IPS-18a (cell line): ENCODE measurements around the gene CHL1.

Experiments used
- H3K27ac ChIP-seq: one replicate; pipeline ENCODE4 v1.5.1; 2013; ENCODE audit warnings: low read length
- H3K27me3 ChIP-seq: one replicate; pipeline ENCODE4 v1.6.1; 2013; ENCODE audit warnings: mild to moderate bottlenecking, low read length; ENCODE audit not compliant: control insufficient read depth, insufficient read depth
- H3K36me3 ChIP-seq: one replicate; pipeline ENCODE4 v1.6.1; 2013; ENCODE audit warnings: low read depth, low read length; ENCODE audit not compliant: control insufficient read depth
- H3K4me1 ChIP-seq: one replicate; pipeline ENCODE4 v1.6.1; 2013; ENCODE audit warnings: low read depth, low read length; ENCODE audit not compliant: control insufficient read depth
- H3K4me3 ChIP-seq: one replicate; pipeline ENCODE4 v1.5.1; 2013; ENCODE audit warnings: low read length
- H3K9ac ChIP-seq: one replicate; pipeline ENCODE4 v1.6.1; 2013; ENCODE audit warnings: mild to moderate bottlenecking, low read length, moderate library complexity
- H3K9me3 ChIP-seq: one replicate; pipeline ENCODE4 v1.6.1; 2013; ENCODE audit warnings: low read depth, low read length; ENCODE audit not compliant: control insufficient read depth

CHL1 gene

GRCh38 chr3:291028-291427 is 94.5 kb downstream of the CHL1 start:
- H3K4me3 ChIP-seq, result no peak overlapping the region
- no peak overlapping the region for H3K27ac ChIP-seq
- H3K9me3 ChIP-seq, result no peaks in the 10 kb centered on the region
- no peaks in the 10 kb centered on the region for H3K4me1 ChIP-seq
- no peaks in the 10 kb centered on the region for H3K27me3 ChIP-seq
- H3K9ac ChIP-seq, result no peak overlapping the region
- no peaks in the 10 kb centered on the region for H3K36me3 ChIP-seq

DNA sequence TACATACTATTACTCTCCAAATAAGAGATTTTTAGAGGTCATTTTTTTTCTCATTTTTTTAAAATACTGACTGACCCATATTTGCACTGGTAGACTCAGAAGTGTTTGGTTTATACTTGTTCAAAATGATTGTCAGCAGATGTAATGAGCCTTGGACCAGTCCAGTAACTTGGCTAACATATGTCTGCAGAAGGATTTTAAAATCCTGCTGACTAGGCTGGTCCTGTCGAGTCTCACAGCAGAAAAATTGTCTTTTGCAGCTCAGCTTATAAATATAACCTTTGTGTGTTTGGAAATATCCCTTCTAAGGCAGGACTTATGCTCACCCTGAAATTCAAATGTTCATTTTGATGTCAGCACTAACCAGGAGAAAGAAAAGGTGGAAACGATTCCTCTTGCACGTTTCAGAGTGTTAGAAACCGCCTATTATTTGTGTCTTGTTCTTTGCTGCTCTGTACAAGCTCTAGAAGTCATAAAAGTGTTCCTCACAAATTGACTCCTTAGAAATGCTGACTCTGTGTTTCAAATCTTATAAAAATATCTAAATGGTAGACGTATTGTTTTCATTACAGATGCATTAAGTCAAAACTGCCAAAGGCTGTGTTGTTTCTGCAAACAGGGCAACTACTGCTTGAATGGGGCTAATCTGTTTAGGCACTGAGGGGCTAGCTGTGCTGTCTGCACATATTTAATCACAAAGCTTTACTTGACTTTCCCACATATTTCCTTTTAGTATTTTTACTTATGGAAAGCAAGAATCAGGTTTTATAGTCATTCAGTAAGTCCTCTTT is 95.3 kb downstream of the CHL1 start:
- H3K4me3 ChIP-seq, result no peak overlapping the region
- no peaks in the 10 kb centered on the region for H3K27me3 ChIP-seq
- H3K36me3 ChIP-seq, result no peaks in the 10 kb centered on the region
- H3K27ac ChIP-seq, result no peak overlapping the region
- H3K4me1 ChIP-seq, result no peaks in the 10 kb centered on the region
- no peak overlapping the region for H3K9ac ChIP-seq
- no peaks in the 10 kb centered on the region for H3K9me3 ChIP-seq

- no peaks in the 10 kb centered on the region for H3K9me3 ChIP-seq
- no peak overlapping the region for H3K9ac ChIP-seq
These were observed 97.5 kb downstream of the CHL1 start for GRCh38 chr3:294096-294495.

GRCh38 chr3:294581-294980 is 98.0 kb downstream of the CHL1 start:
- no peak overlapping the region for H3K27ac ChIP-seq
- no peaks in the 10 kb centered on the region for H3K9me3 ChIP-seq
- no peak overlapping the region for H3K9ac ChIP-seq
- H3K27me3 ChIP-seq, result no peaks in the 10 kb centered on the region
- no peak overlapping the region for H3K4me3 ChIP-seq
- no peaks in the 10 kb centered on the region for H3K36me3 ChIP-seq
- no peaks in the 10 kb centered on the region for H3K4me1 ChIP-seq

More at GRCh38 chr3:294096-294495, 97.5 kb downstream of the CHL1 start:
- no peaks in the 10 kb centered on the region for H3K36me3 ChIP-seq
- no peak overlapping the region for H3K27ac ChIP-seq
- no peak overlapping the region for H3K4me3 ChIP-seq
- H3K27me3 ChIP-seq, result no peaks in the 10 kb centered on the region
- no peaks in the 10 kb centered on the region for H3K4me1 ChIP-seq

DNA sequence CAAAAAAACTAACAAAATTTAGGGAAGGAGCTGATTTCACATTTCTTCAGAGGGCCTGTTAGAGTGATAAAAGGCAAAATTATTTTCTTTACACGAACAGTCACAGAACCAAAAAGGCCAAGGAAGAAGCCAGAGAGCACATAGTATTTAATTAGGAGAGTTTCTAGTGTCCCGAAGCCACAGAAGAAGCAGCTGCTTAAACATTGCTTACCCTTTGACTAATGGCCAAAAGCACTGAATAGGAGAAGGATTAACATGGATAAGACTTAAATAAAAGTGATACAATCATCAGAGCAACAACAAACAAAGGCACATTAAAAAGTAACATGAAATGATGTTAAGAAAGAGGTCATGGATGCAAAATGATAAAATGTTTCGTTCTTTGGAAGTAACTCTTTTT is 98.6 kb downstream of the CHL1 start:
- H3K36me3 ChIP-seq, result no peaks in the 10 kb centered on the region
- H3K9me3 ChIP-seq, result no peaks in the 10 kb centered on the region
- H3K27ac ChIP-seq, result no peak overlapping the region
- H3K4me1 ChIP-seq, result no peaks in the 10 kb centered on the region
- no peak overlapping the region for H3K4me3 ChIP-seq
- H3K27me3 ChIP-seq, result no peaks in the 10 kb centered on the region
- no peak overlapping the region for H3K9ac ChIP-seq

- H3K27me3 ChIP-seq, result no peaks in the 10 kb centered on the region
- H3K36me3 ChIP-seq, result no peaks in the 10 kb centered on the region
- H3K27ac ChIP-seq, result no peak overlapping the region
- no peaks in the 10 kb centered on the region for H3K9me3 ChIP-seq
- H3K4me1 ChIP-seq, result no peaks in the 10 kb centered on the region
- no peak overlapping the region for H3K9ac ChIP-seq
- no peak overlapping the region for H3K4me3 ChIP-seq
These were observed 101.0 kb downstream of the CHL1 start for GRCh38 chr3:297585-297984.

- Histone ChIP-seq H3K27me3 (no peaks in the 10 kb centered on the region), H3K4me3 (no peak overlapping the region), H3K4me1 (no peaks in the 10 kb centered on the region), H3K9me3 (no peaks in the 10 kb centered on the region), H3K36me3 (no peaks in the 10 kb centered on the region), H3K27ac (no peak overlapping the region), H3K9ac (no peak overlapping the region)
These were observed 103.2 kb downstream of the CHL1 start for GRCh38 chr3:299590-300301.

DNA sequence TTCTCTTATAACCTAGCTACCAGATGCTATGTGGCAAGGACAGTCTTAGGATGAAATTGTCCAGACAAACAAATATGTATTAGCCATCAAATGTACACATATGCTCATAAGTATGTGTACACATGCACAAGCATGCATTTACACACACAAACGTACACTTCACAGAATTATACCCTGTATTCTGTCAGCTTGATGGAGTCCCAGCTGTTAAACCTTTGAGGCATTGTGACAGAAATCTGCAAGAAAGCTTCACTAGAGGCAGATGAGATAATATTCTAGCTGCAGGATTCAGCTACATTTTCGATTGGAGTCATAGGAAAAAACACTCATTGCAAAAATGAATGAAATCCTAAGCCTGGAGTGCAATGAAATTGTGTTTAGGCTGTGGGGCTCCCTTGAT is 110.6 kb downstream of the CHL1 start:
- H3K4me3 ChIP-seq, result no peak overlapping the region

DNA sequence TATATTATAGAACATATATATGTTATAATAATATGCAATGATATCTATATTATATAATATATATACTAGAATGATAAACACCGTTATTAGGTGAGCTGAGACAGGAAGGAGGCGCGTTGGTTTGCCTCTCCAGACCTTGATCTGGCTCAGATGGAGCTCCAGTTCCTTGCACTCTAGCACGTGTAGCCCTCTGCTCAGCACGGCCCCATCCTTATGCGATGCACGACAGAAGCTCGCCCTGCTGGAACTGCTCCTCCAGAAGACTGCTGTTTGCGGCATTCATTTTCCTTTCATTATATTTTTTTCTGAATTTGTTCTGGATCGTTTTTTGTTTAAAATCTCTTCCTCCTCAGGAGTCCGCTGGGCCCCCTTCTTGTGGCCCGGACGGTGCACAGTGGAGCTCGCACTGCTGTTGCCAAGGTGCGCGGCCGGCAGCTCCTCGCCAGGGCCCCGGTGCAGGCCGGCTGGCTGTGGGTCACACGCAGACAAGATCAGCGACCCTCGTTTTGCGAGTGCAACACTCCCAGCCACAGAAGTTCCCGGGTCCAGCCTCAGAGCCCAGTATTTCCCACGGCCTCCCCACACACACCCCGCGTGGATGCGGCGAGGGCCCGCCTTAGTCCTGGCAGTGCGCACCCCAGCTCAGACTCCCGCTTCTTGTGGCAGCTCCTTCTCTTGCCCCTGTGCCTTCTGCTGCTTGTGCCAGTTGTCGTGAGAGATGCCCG is 112.2 kb downstream of the CHL1 start:
- Histone ChIP-seq H3K4me1 (no peaks in the 10 kb centered on the region), H3K36me3 (no peaks in the 10 kb centered on the region), H3K9me3 (no peaks in the 10 kb centered on the region), H3K4me3 (no peak overlapping the region), H3K27ac (no peak overlapping the region), H3K27me3 (no peaks in the 10 kb centered on the region), H3K9ac (no peak overlapping the region)

More for the DNA sequence above, 110.6 kb downstream of the CHL1 start:
- Histone ChIP-seq H3K9me3 (no peaks in the 10 kb centered on the region), H3K36me3 (no peaks in the 10 kb centered on the region), H3K27ac (no peak overlapping the region), H3K27me3 (no peaks in the 10 kb centered on the region), H3K4me1 (no peaks in the 10 kb centered on the region), H3K9ac (no peak overlapping the region)

DNA sequence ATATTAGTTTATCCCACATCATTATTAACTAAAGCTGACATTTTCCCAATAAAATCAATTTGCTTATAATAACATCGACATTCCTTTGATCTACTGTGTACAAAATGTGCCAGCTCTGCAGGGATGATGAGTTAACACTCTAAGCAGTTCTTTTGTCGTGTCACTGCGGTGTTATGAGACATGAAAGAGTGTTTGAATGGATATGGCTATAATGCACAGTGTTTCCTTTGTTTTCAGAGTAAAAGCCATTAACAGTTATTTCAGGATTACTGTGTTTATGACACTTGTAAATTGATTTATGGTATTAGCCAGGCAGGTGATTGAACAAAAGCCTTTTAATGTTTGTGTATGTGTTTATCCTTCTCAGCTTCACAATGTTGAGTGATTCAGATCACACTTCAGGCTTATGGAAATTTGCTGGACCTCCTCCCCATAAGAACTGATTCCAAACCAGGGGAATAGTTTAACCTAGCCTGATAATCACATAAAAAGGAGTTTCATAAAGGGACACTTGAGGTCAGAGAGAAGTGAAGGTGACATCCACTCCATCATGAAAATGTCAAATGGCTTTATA is 115.7 kb downstream of the CHL1 start:
- no peaks in the 10 kb centered on the region for H3K27me3 ChIP-seq
- no peaks in the 10 kb centered on the region for H3K4me1 ChIP-seq
- H3K4me3 ChIP-seq, result no peak overlapping the region
- no peaks in the 10 kb centered on the region for H3K9me3 ChIP-seq
- H3K9ac ChIP-seq, result no peak overlapping the region
- H3K27ac ChIP-seq, result no peak overlapping the region
- no peaks in the 10 kb centered on the region for H3K36me3 ChIP-seq

GRCh38 chr3:312911-313310 is 116.3 kb downstream of the CHL1 start:
- H3K9me3 ChIP-seq, result no peaks in the 10 kb centered on the region

More at GRCh38 chr3:312911-313310, 116.3 kb downstream of the CHL1 start:
- H3K27me3 ChIP-seq, result no peaks in the 10 kb centered on the region
- H3K27ac ChIP-seq, result no peak overlapping the region
- H3K4me1 ChIP-seq, result no peaks in the 10 kb centered on the region
- H3K36me3 ChIP-seq, result no peaks in the 10 kb centered on the region
- no peak overlapping the region for H3K9ac ChIP-seq
- no peak overlapping the region for H3K4me3 ChIP-seq
